Keratinocyte (primary cell): ENCODE results near the gene TRIM63. TPM values are rescaled to one million over a fixed set of nuclear protein-coding genes. Genes with fewer than 3 reads are reported as not detected.

Experiments
- DNase-seq: peaks from one replicate; pipeline ENCODE4 v3.0.0-alpha.2; 2011; ENCODE audit warnings: low read depth, missing footprints, low spot score
- FAIRE-seq: peaks from 2 replicates; lab custom pipeline; 2011; peaks lifted over from hg19 to GRCh38; lab: Jason Lieb, UNC
- H2AFZ ChIP-seq: 2 replicates; pipeline ENCODE4 v1.6.0; 2012; ENCODE audit warnings: low read length, control low read depth, inconsistent platforms; ENCODE audit not compliant: control insufficient read depth
- H3K27ac ChIP-seq: 2 replicates; pipeline ENCODE4 v1.5.1; 2011; ENCODE audit warnings: low read length; ENCODE audit not compliant: control insufficient read depth, insufficient read depth
- H3K27me3 ChIP-seq: 3 replicates; pipeline ENCODE4 v1.6.0; 2011; ENCODE audit warnings: low read length; ENCODE audit not compliant: control insufficient read depth, insufficient read depth; ENCODE audit errors: extremely low read depth
- H3K36me3 ChIP-seq, 2 experiments: 2 replicates in 1 of 2; 3 replicates in 1 of 2; pipeline ENCODE4 v1.5.1; 2011; ENCODE audit warnings: low read length in 2 of 2, mild to moderate bottlenecking in 1 of 2; ENCODE audit not compliant: control insufficient read depth in 2 of 2, insufficient read depth in 2 of 2; ENCODE audit errors: extremely low read depth in 1 of 2
- H3K4me1 ChIP-seq: 3 replicates; pipeline ENCODE4 v1.5.1; 2011; ENCODE audit warnings: low read length; ENCODE audit not compliant: control insufficient read depth, insufficient read depth; ENCODE audit errors: extremely low read depth
- H3K4me2 ChIP-seq: 3 replicates; pipeline ENCODE4 v1.6.0; 2011; ENCODE audit warnings: low read depth, low read length; ENCODE audit not compliant: control insufficient read depth, insufficient read depth; ENCODE audit errors: extremely low read depth
- H3K4me3 ChIP-seq, 3 experiments: fragments of 200-600 bp in 1 of 3; sonication (generic) in 1 of 3; 2 replicates in 2 of 3; 3 replicates in 1 of 3; pipeline ENCODE4 v1.5.1; 2011 to 2016; ENCODE audit warnings: low read length in 3 of 3, mild to moderate bottlenecking in 3 of 3, control low read depth in 2 of 3, inconsistent platforms in 1 of 3, low read depth in 1 of 3, mixed read lengths in 1 of 3, mixed run types in 1 of 3, moderate library complexity in 1 of 3; ENCODE audit not compliant: control insufficient read depth in 2 of 3, insufficient read depth in 2 of 3; ENCODE audit errors: extremely low read depth in 1 of 3
- H3K79me2 ChIP-seq: 2 replicates; pipeline ENCODE4 v1.6.0; 2012; ENCODE audit warnings: low read length; ENCODE audit not compliant: control insufficient read depth, insufficient read depth
- H3K9ac ChIP-seq: 3 replicates; pipeline ENCODE4 v1.6.0; 2011; ENCODE audit warnings: low read length; ENCODE audit not compliant: control insufficient read depth, insufficient read depth; ENCODE audit errors: extremely low read depth
- H3K9me1 ChIP-seq: 3 replicates; pipeline ENCODE4 v1.6.0; 2011; ENCODE audit warnings: low read length; ENCODE audit not compliant: control insufficient read depth, insufficient read depth; ENCODE audit errors: extremely low read depth
- H3K9me3 ChIP-seq: 2 replicates; pipeline ENCODE4 v1.5.1; 2012; ENCODE audit warnings: low read depth, low read length; ENCODE audit not compliant: control insufficient read depth
- H4K20me1 ChIP-seq: 3 replicates; pipeline ENCODE4 v1.6.0; 2011; ENCODE audit warnings: low read length; ENCODE audit not compliant: control insufficient read depth, insufficient read depth; ENCODE audit errors: extremely low read depth
- EZH2 ChIP-seq: IDR thresholded peaks from one replicate; pipeline ENCODE4 v1.6.1; 2012; ENCODE audit warnings: inconsistent platforms, mild to moderate bottlenecking, low read length, moderate library complexity
- dilution Hi-C: fragments of 300-500 bp; cut with MboI; formaldehyde crosslinking; loops from one replicate; pipeline ENCODE4 v1.7.0; 2020; ENCODE audit warnings: low sequenced_read_pairs; ENCODE audit not compliant: extremely low pct_ligation_motif_present
- polyA plus RNA-seq, 5 experiments: library from polyadenylated mRNA; depleted of rRNA in 3 of 5; stranded (reverse) in 3 of 5; stranded (forward) in 1 of 5; unstranded in 1 of 5; fragments of >200 nt; gene quantifications; 1 replicate in 1 of 5; 2 replicates in 3 of 5; 3 replicates in 1 of 5; pipeline versions ENCODE4 v1.2.1 to v1.2.3, GENCODE V29; 2011 to 2012; ENCODE audit warnings: missing spikeins in 2 of 5, low read depth in 1 of 5, low replicate concordance in 1 of 5
- TF ChIP-seq, protein P1 (sequence below), 3 experiments: IDR thresholded peaks in 1 of 3; conservative IDR thresholded peaks in 1 of 3; optimal IDR thresholded peaks in 1 of 3; 2 replicates in 2 of 3; 3 replicates in 1 of 3; pipeline versions ENCODE3 to v1.5.1; 2011; ENCODE audit warnings: low read length in 3 of 3, mild to moderate bottlenecking in 3 of 3, moderate library complexity in 2 of 3, control low read depth in 1 of 3, inconsistent platforms in 1 of 3; ENCODE audit not compliant: insufficient read depth in 2 of 3; ENCODE audit errors: extremely low read depth in 1 of 3

The TRIM63 gene
- polyA plus RNA-seq, 1 donor (not counting 4 experiments of a cell fraction or from before 2014, with no cell fraction given): not detected

DNA sequence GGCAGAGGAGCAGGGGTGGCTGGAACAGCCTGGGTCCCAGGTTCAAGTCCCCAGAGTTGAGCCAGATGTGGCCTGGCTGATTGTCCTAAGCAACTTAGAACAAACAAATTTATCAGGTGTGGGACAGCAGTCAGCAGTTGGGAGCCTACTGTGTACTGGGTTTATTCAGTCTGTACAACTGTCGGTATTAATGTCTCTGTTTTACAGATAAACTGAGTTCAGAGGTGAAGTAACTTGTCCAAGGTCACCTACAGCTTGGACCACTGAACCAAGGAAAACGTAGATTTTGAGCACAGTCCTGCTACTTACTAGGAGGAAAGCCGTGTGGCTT is 14.6 kb upstream of the TRIM63 start:
- DNase-seq (no peak), FAIRE-seq (no peak)
- Histone ChIP-seq H3K9me3 (no peaks in the 10 kb centered on the region), H3K4me1 (peaks cover 4% of the 10 kb centered on the region), H3K9ac (no peak overlapping the region), H3K79me2 (no peaks in the 10 kb centered on the region), H3K36me3 (no peaks in the 10 kb centered on the region), H4K20me1 (no peaks in the 10 kb centered on the region), H3K27me3 (no peaks in the 10 kb centered on the region), H3K4me3 (no peak overlapping the region), H3K27ac (no peak overlapping the region), H2AFZ (no peak overlapping the region), H3K9me1 (no peaks in the 10 kb centered on the region), H3K4me2 (no peak overlapping the region)
- dilution Hi-C loops: no loop called here
- no peak for TF ChIP-seq EZH2
- TF ChIP-seq, protein P1, sequence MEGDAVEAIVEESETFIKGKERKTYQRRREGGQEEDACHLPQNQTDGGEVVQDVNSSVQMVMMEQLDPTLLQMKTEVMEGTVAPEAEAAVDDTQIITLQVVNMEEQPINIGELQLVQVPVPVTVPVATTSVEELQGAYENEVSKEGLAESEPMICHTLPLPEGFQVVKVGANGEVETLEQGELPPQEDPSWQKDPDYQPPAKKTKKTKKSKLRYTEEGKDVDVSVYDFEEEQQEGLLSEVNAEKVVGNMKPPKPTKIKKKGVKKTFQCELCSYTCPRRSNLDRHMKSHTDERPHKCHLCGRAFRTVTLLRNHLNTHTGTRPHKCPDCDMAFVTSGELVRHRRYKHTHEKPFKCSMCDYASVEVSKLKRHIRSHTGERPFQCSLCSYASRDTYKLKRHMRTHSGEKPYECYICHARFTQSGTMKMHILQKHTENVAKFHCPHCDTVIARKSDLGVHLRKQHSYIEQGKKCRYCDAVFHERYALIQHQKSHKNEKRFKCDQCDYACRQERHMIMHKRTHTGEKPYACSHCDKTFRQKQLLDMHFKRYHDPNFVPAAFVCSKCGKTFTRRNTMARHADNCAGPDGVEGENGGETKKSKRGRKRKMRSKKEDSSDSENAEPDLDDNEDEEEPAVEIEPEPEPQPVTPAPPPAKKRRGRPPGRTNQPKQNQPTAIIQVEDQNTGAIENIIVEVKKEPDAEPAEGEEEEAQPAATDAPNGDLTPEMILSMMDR (optimal IDR thresholded peaks at IDR 0.05 in 1 of 3, IDR thresholded peaks at IDR 0.05 in 1 of 3, conservative IDR thresholded peaks at IDR 0.05 in 1 of 3; ENCODE audit: extremely low read depth in 1 of 3, insufficient read depth in 2 of 3, low read length in 3 of 3): no peak

DNA sequence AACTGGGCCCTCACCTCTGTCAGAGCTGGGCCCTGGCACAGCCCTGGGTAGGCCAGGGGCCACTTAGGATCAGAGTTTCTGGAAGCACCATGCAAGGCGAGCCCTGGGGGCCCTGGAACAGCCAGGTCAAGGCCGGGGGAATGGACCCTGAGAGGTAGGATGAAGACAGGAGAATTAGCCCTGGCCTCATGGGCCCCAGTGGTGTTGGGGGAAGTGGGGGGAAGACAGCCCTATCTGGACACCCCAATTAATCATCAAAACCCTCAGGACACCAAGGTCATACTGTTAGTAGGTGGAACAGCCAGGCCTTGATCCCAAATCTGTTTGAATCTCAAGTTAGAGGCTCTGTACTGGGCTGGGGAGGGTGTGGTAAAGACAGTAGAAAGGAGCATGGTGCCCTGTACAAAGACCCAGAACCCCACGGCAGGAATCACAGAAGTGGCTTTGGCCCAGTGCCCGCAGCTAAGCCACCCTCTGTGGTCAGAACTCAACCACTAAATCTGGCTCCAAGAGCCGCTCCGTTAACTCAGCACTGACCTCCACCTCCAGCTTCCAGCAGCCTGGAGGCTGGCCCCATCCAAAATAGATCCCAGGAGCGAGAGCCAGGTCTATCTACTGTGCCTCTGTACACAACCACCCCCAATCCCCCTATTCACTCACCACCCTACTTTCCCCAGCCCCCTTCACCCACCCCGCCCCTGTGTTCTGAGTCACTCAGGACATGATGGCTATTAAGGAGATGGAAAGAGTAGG is 14.0 kb upstream of the TRIM63 start:
- no peaks in the 10 kb centered on the region for H3K9me1 ChIP-seq
- no peaks in the 10 kb centered on the region for H3K79me2 ChIP-seq
- no peak overlapping the region for H3K27ac ChIP-seq
- no peaks in the 10 kb centered on the region for H3K9me3 ChIP-seq
- FAIRE-seq (no peak), DNase-seq (no peak)
- H3K36me3 ChIP-seq: no peaks in the 10 kb centered on the region
- H3K4me2 ChIP-seq: no peak overlapping the region
- no peak overlapping the region for H3K4me3 ChIP-seq
- TF ChIP-seq, protein P1 (optimal IDR thresholded peaks at IDR 0.05 in 1 of 3, IDR thresholded peaks at IDR 0.05 in 1 of 3, conservative IDR thresholded peaks at IDR 0.05 in 1 of 3; ENCODE audit: extremely low read depth in 1 of 3, insufficient read depth in 2 of 3, low read length in 3 of 3): no peak
- TF ChIP-seq EZH2: no peak
- dilution Hi-C loops: no loop called here
- H2AFZ ChIP-seq: no peak overlapping the region
- peaks cover 4% of the 10 kb centered on the region for H3K4me1 ChIP-seq
- no peaks in the 10 kb centered on the region for H3K27me3 ChIP-seq
- H4K20me1 ChIP-seq: no peaks in the 10 kb centered on the region
- no peak overlapping the region for H3K9ac ChIP-seq
